Tibial nerve (tissue), 4 donors: ENCODE results near the gene ELOVL6. TPM values are rescaled to one million over a fixed set of nuclear protein-coding genes. Genes with fewer than 3 reads are reported as not detected.
"Not testable (repeated sequence)": the region's sequence is repeated elsewhere in the genome, so short reads cannot be mapped to it uniquely, and the experiment has no call there.

Experiments
- DNase-seq, 2 donors: peaks; one replicate each; pipeline ENCODE4 v3.0.0-alpha.2; 2019; ENCODE audit warnings: low spot score in 2 of 2
- H3K27ac ChIP-seq, 4 donors: fragments of 200-600 bp; sonication (generic) in 3 of 4; one replicate each; pipeline ENCODE4 v1.5.1; 2017 to 2019; ENCODE audit warnings: mild to moderate bottlenecking in 1 of 4
- H3K27me3 ChIP-seq, 2 donors: fragments of 200-600 bp; sonication (generic) in 1 of 2; one replicate each; pipeline versions ENCODE4 v1.5.1 to v1.6.0; 2017 to 2019
- H3K36me3 ChIP-seq, 3 donors: fragments of 200-600 bp; sonication (generic); one replicate each; pipeline ENCODE4 v1.5.1; 2018 to 2019
- H3K4me1 ChIP-seq, 4 donors: fragments of 200-600 bp; sonication (generic) in 3 of 4; one replicate each; pipeline ENCODE4 v1.5.1; 2017 to 2019
- H3K4me3 ChIP-seq, 4 donors: fragments of 200-600 bp; sonication (generic) in 3 of 4; one replicate each; pipeline ENCODE4 v1.5.1; 2017 to 2019; ENCODE audit warnings: mild to moderate bottlenecking in 1 of 4, moderate library complexity in 1 of 4
- H3K9me3 ChIP-seq, 4 donors: fragments of 200-600 bp; sonication (generic) in 3 of 4; one replicate each; pipeline ENCODE4 v1.5.1; 2017 to 2019
- CTCF ChIP-seq, 5 experiments: fragments of 200-600 bp in 3 of 5; fragments of 450-650 bp in 2 of 5; sonication (generic) in 3 of 5; IDR thresholded peaks; one replicate each; pipeline ENCODE4 v1.5.1; 2016 to 2019; ENCODE audit warnings: antibody characterized with exemption in 5 of 5, mild to moderate bottlenecking in 3 of 5, moderate library complexity in 2 of 5
- EP300 ChIP-seq, 2 donors: sonication (generic); formaldehyde crosslinking; IDR thresholded peaks; one replicate each; pipeline ENCODE4 v1.6.1; 2017; ENCODE audit warnings: antibody characterized with exemption in 2 of 2, mild to moderate bottlenecking in 1 of 2
- POLR2A ChIP-seq, 2 donors: fragments of 450-650 bp; IDR thresholded peaks; one replicate each; pipeline ENCODE4 v1.6.1; 2017; ENCODE audit warnings: antibody characterized with exemption in 2 of 2, mild to moderate bottlenecking in 2 of 2, moderate library complexity in 2 of 2
- WGBS, 2 donors: methylation state at CpG; one replicate each; pipeline ENCODE4 v1.1.5; 2018; 5-methylcytosine and 5-hydroxymethylcytosine counted together
- total RNA-seq, 4 donors: library from RNA; depleted of rRNA; stranded (reverse); fragments of >200 nt; gene quantifications; one replicate each; pipeline ENCODE4 v1.1.0, GENCODE V29; 2016

The ELOVL6 gene
- total RNA-seq, 4 donors from 2014 or later: 3.1 to 8.4 (median 5.4) TPM

- no peak for TF ChIP-seq CTCF (IDR thresholded peaks at IDR 0.05)
- 93 to 99% methylated on average over 3 of the region's 3 CpGs for WGBS, 2 donors
- Histone ChIP-seq H3K27ac (no peak overlapping the region), H3K36me3 (peaks cover 0 to 5% (median 0%) of the 10 kb centered on the region in 3 donors), H3K4me1 (no peaks in the 10 kb centered on the region), H3K9me3 (no peaks in the 10 kb centered on the region), H3K27me3 (no peaks in the 10 kb centered on the region), H3K4me3 (no peak overlapping the region)
- no peak for DNase-seq
Measured at GRCh38 chr4:110157580-110157979, 40.8 kb downstream of the ELOVL6 start.

DNA sequence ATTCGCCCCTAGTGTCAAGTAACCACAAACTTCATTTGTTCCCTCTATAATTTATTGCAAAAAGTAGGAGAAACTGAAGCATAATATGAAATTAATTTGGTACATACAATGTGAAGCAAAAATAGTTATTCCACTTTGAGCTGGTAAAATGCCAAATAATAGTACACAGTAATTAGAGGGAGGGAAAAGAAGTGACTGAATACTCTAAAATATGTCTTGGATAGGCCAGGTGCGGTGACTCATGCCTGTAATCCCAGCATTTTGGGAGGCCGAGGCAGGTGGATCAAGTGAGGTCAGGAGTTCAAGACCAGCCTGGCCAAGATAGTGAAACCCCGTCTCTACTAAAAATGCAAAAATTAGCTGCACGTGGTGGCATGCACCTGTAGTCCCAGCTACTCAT is 41.2 kb downstream of the ELOVL6 start:
- not testable (repeated sequence) for H3K27me3 ChIP-seq, H3K36me3 ChIP-seq, H3K9me3 ChIP-seq, H3K4me1 ChIP-seq, DNase-seq, H3K27ac ChIP-seq, H3K4me3 ChIP-seq
- WGBS, 2 donors: 81 to 88% methylated on average over 5 of the region's 5 CpGs

DNA sequence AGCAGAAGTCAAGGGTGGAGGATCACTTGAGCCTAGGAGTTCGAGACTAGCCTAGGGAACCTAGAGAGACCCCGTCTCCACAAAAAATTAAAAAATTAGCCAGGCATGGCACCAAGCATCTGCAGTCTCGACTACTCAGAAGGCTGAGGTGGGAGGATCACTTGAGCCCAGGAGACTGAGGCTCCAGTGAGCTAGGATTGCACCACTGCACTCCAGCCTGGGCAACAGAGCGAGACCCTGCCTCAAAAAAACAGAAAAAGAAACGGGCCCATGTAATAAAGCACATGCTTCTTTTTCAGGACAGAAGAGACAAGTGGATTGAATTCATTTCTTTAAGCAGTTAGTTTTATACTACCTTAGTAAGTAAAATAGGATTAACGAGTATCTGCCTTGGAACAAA is 42.0 kb downstream of the ELOVL6 start:
- Histone ChIP-seq H3K4me1 (no peaks in the 10 kb centered on the region), H3K9me3 (no peaks in the 10 kb centered on the region), H3K27me3 (no peaks in the 10 kb centered on the region), H3K27ac (no peak overlapping the region), H3K4me3 (no peak overlapping the region), H3K36me3 (peaks cover 0 to 3% (median 0%) of the 10 kb centered on the region in 3 donors)
- WGBS, 2 donors: 89 to 95% methylated on average over 6 of the region's 6 CpGs
- no peak for TF ChIP-seq CTCF (IDR thresholded peaks at IDR 0.05)
- no peak for TF ChIP-seq EP300 (IDR thresholded peaks at IDR 0.05)
- no peak for TF ChIP-seq POLR2A (IDR thresholded peaks at IDR 0.05)
- DNase-seq: no peak

- no peak for TF ChIP-seq EP300 (IDR thresholded peaks at IDR 0.05)
- no peak for TF ChIP-seq CTCF (IDR thresholded peaks at IDR 0.05)
- no peak for TF ChIP-seq POLR2A (IDR thresholded peaks at IDR 0.05)
- H3K9me3 ChIP-seq: no peaks in the 10 kb centered on the region
Measured at GRCh38 chr4:110155654-110156053, 42.8 kb downstream of the ELOVL6 start.

DNA sequence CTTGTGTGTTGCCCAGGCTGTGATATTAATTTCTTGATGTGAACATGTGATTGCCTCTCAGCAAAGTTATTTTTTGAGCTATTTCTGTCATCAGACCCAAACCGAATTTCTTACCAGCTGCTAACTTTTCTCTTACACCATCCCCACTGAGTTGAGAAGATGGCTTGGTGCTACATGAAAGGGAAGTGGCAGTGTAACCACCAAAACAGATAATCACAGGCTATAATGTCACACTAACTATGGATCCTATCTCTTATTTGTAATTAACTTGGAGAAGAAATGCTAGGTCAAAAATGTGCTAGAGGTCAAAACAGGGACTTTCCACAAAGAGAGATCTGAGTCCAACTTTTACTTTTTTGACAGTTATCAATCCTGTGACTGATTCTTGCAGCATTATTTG is 43.8 kb downstream of the ELOVL6 start:
- WGBS, 2 donors: 62 to 76% methylated on average over 1 of the region's 1 CpG
- H3K36me3 ChIP-seq: no peaks in the 10 kb centered on the region
- H3K4me1 ChIP-seq: no peaks in the 10 kb centered on the region
- no peaks in the 10 kb centered on the region for H3K27me3 ChIP-seq
- TF ChIP-seq EP300 (IDR thresholded peaks at IDR 0.05): no peak
- TF ChIP-seq CTCF (IDR thresholded peaks at IDR 0.05): no peak
- H3K9me3 ChIP-seq: no peaks in the 10 kb centered on the region
- no peak overlapping the region for H3K27ac ChIP-seq
- DNase-seq: no peak
- H3K4me3 ChIP-seq: no peak overlapping the region

More at GRCh38 chr4:110155654-110156053, 42.8 kb downstream of the ELOVL6 start:
- no peak overlapping the region for H3K4me3 ChIP-seq
- H3K27me3 ChIP-seq: no peaks in the 10 kb centered on the region
- H3K36me3 ChIP-seq: no peaks in the 10 kb centered on the region
- no peak for DNase-seq
- H3K4me1 ChIP-seq: no peaks in the 10 kb centered on the region
- WGBS, 2 donors: 66% methylated on average over 4 of the region's 4 CpGs
- no peak overlapping the region for H3K27ac ChIP-seq

GRCh38 chr4:110152386-110152785 is 46.0 kb downstream of the ELOVL6 start:
- Histone ChIP-seq H3K36me3 (no peaks in the 10 kb centered on the region), H3K27me3 (no peaks in the 10 kb centered on the region), H3K9me3 (no peaks in the 10 kb centered on the region), H3K27ac (no peak overlapping the region), H3K4me3 (no peak overlapping the region), H3K4me1 (no peaks in the 10 kb centered on the region)
- WGBS, 2 donors: 91 to 92% methylated on average over 5 of the region's 5 CpGs
- no peak for DNase-seq
- TF ChIP-seq POLR2A (IDR thresholded peaks at IDR 0.05): no peak
- TF ChIP-seq CTCF (IDR thresholded peaks at IDR 0.05): no peak
- no peak for TF ChIP-seq EP300 (IDR thresholded peaks at IDR 0.05)
